Gastrocnemius medialis (tissue), 4 donors: ENCODE measurements around the gene PRKAG2.

ENCODE experiments used
- POLR2A ChIP-seq, 2 donors: fragments of 450-650 bp; IDR thresholded peaks; one replicate each; pipeline ENCODE4 v1.6.1; 2017; ENCODE audit warnings: antibody characterized with exemption in 2 of 2, mild to moderate bottlenecking in 2 of 2, moderate library complexity in 2 of 2
- TF ChIP-seq, protein P1 (sequence below), 5 experiments: fragments of 450-650 bp in 3 of 5; fragments of 200-600 bp in 2 of 5; sonication (generic) in 2 of 5; IDR thresholded peaks in 4 of 5; conservative IDR thresholded peaks in 1 of 5; 1 replicate in 4 of 5; 2 replicates in 1 of 5; pipeline ENCODE4 v1.5.1; 2016 to 2019; ENCODE audit warnings: antibody characterized with exemption in 5 of 5, mild to moderate bottlenecking in 3 of 5, moderate library complexity in 3 of 5

DNA sequence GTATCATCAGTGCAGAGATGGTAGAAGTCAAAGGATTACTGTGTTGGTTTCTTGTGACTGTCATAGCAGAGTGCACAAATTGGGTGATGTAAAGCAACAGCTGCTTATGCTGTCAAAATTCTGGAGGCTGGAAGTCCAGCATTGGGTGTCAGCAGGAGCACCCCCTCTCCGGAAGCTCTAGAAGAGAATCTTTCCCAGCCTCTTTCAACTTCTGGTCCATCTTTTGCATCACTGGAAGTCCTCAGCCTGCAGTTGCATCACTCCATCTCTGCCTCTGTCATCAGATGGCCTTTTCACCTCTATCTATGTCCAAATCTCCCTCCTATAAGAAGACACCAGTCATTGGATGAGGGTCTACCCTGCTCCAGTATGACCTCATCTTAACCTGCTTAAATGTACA, 43.6 kb upstream of the PRKAG2 start:
- no peak for TF ChIP-seq POLR2A (IDR thresholded peaks at IDR 0.05)
- TF ChIP-seq, protein P1, sequence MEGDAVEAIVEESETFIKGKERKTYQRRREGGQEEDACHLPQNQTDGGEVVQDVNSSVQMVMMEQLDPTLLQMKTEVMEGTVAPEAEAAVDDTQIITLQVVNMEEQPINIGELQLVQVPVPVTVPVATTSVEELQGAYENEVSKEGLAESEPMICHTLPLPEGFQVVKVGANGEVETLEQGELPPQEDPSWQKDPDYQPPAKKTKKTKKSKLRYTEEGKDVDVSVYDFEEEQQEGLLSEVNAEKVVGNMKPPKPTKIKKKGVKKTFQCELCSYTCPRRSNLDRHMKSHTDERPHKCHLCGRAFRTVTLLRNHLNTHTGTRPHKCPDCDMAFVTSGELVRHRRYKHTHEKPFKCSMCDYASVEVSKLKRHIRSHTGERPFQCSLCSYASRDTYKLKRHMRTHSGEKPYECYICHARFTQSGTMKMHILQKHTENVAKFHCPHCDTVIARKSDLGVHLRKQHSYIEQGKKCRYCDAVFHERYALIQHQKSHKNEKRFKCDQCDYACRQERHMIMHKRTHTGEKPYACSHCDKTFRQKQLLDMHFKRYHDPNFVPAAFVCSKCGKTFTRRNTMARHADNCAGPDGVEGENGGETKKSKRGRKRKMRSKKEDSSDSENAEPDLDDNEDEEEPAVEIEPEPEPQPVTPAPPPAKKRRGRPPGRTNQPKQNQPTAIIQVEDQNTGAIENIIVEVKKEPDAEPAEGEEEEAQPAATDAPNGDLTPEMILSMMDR (IDR thresholded peaks at IDR 0.05 in 4 of 5, conservative IDR thresholded peaks at IDR 0.05 in 1 of 5) = no peak
